ENCODE results near the gene CSNK1A1. TPM values are rescaled to one million over a fixed set of nuclear protein-coding genes. Genes with fewer than 3 reads are reported as not detected.

Gene CSNK1A1
- total RNA-seq, 4 donors from 2014 or later, result 264 to 414 (median 344) TPM

DNA sequence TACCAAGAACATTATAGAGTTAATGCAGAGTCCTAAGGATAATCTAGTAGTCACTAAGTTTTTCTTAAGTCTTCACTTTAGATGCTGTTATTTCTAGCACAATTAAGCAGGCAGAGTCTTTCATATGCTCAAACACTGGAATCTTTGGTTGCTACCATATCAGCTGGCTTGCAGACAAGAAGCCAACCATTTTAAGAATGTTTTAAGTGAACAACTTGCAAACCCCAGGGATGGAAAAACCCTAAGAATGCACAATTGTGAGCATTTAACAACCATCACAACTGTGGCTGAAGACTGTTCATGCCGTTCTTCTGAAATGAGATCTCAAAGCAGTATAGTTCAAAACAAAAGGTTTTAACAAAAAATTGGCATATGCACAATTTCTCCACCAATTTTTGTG, 55.1 kb downstream of the CSNK1A1 start:
- Histone ChIP-seq H3K27ac (peak overlapping the region; percentile 74 to 91 (median 80)), H3K9me3 (no peaks in the 10 kb centered on the region), H3K36me3 (peaks cover 8 to 57% of the 10 kb centered on the region in 2 donors), H3K4me1 (peaks cover 9 to 41% (median 12%) of the 10 kb centered on the region in 3 donors), H3K27me3 (no peaks in the 10 kb centered on the region), H3K4me3 (no peak overlapping the region)
- WGBS, 2 donors (ENCODE audit: low coverage in 1 of 2), result 46 to 77% methylated on average over 1 of the region's 1 CpG
- ATAC-seq, result no peak
- TF ChIP-seq EP300 (IDR thresholded peaks at IDR 0.05), result no peak
- TF ChIP-seq, protein P1, sequence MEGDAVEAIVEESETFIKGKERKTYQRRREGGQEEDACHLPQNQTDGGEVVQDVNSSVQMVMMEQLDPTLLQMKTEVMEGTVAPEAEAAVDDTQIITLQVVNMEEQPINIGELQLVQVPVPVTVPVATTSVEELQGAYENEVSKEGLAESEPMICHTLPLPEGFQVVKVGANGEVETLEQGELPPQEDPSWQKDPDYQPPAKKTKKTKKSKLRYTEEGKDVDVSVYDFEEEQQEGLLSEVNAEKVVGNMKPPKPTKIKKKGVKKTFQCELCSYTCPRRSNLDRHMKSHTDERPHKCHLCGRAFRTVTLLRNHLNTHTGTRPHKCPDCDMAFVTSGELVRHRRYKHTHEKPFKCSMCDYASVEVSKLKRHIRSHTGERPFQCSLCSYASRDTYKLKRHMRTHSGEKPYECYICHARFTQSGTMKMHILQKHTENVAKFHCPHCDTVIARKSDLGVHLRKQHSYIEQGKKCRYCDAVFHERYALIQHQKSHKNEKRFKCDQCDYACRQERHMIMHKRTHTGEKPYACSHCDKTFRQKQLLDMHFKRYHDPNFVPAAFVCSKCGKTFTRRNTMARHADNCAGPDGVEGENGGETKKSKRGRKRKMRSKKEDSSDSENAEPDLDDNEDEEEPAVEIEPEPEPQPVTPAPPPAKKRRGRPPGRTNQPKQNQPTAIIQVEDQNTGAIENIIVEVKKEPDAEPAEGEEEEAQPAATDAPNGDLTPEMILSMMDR (IDR thresholded peaks at IDR 0.05), result no peak

DNA sequence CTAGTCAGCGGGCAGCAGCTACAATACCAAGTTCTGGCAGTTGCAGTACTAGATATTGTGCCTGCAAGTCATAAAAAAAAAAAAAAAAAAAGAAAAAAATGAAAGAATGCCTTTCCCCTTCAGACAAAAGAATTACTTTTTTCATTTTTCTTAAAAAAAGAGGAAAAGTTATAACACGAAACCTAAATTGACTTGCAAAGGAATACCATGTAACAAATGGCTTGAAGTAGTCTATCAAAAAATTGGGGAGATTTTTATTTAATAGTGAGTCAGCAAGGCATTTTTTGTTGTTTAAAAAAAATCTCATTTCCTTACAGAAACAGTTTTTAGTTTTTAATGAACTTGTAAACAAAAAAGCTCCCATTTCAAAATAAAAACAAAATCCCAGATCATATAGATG, 55.6 kb downstream of the CSNK1A1 start:
- 86 to 88% methylated on average over 2 of the region's 2 CpGs for WGBS, 2 donors (ENCODE audit: low coverage in 1 of 2)
- TF ChIP-seq POLR2A (IDR thresholded peaks at IDR 0.05), result no peak
- TF ChIP-seq, protein P1 (IDR thresholded peaks at IDR 0.05), result no peak
- no peak for TF ChIP-seq EP300 (IDR thresholded peaks at IDR 0.05)
- no peak for TF ChIP-seq POLR2AphosphoS5 (IDR thresholded peaks at IDR 0.05)
- Histone ChIP-seq H3K4me3 (no peak overlapping the region), H3K9me3 (no peaks in the 10 kb centered on the region), H3K27ac (peak overlapping the region; percentile 76 to 91 (median 82)), H3K4me1 (peaks cover 9 to 44% (median 12%) of the 10 kb centered on the region in 3 donors), H3K27me3 (no peaks in the 10 kb centered on the region), H3K36me3 (peaks cover 8 to 52% of the 10 kb centered on the region in 2 donors)
- ATAC-seq, result no peak

DNA sequence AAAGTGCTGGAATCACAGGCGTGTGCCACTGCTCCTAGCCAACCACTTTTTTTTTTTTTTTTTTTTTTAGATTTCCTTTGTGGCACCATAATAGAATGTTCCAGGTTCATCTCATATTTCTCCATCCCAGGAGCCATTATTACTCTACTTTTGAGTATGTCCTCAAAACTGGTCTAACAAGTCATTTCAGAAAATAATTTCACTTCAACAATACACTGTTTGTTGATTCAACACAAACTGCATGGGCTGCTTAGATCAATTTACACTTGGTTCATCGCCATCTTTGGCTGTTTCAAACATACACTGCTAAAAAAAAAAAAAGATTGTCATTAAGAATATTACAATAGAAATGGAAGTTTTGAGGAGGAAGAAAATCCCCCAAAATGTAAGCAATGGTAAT, 57.9 kb downstream of the CSNK1A1 start:
- peak overlapping the region; percentile 56 to 91 (median 74) for H3K27ac ChIP-seq

DNA sequence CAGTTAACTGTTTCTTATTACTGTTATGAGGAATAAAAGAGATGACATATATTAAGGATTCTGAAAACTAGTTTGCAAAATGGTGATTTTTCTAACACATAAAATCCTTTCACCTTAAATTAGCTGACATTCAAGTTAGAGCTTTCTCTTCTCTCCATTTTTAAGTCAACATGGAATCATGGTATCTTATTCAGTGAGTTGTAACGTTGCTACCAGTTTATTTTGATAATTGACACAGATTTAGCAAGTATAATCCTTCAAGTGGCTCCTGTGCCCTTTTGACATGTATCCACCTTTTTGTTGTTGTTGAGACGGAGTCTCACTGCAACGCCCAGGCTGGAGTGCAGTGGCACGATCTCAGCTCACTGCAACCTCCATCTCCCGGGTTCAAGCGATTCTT, 58.5 kb downstream of the CSNK1A1 start:
- Histone ChIP-seq H3K4me3 (no peak overlapping the region), H3K4me1 (peaks cover 12 to 69% (median 16%) of the 10 kb centered on the region in 3 donors), H3K9me3 (no peaks in the 10 kb centered on the region), H3K36me3 (peaks cover 0 to 25% of the 10 kb centered on the region in 2 donors), H3K27ac (peak overlapping the region; percentile 0 to 91 (median 74)), H3K27me3 (no peaks in the 10 kb centered on the region)
- ATAC-seq, result no peak
- WGBS, 2 donors (ENCODE audit: low coverage in 1 of 2), result 46 to 87% methylated on average over 1 to 4 of the region's 6 CpGs
- TF ChIP-seq, protein P1 (IDR thresholded peaks at IDR 0.05), result no peak
- TF ChIP-seq POLR2AphosphoS5 (IDR thresholded peaks at IDR 0.05) (no peak), POLR2A (IDR thresholded peaks at IDR 0.05) (no peak), EP300 (IDR thresholded peaks at IDR 0.05) (no peak)

More for the DNA sequence above, 57.9 kb downstream of the CSNK1A1 start:
- TF ChIP-seq EP300 (IDR thresholded peaks at IDR 0.05), result no peak
- TF ChIP-seq POLR2A (IDR thresholded peaks at IDR 0.05), result no peak
- TF ChIP-seq POLR2AphosphoS5 (IDR thresholded peaks at IDR 0.05), result no peak
- peaks cover 0 to 30% of the 10 kb centered on the region in 2 donors for H3K36me3 ChIP-seq
- no peak overlapping the region for H3K4me3 ChIP-seq
- H3K4me1 ChIP-seq, result peaks cover 12 to 67% (median 18%) of the 10 kb centered on the region in 3 donors
- no peaks in the 10 kb centered on the region for H3K27me3 ChIP-seq
- WGBS, 2 donors (ENCODE audit: low coverage in 1 of 2), result 75 to 100% methylated on average over 1 to 2 of the region's 2 CpGs
- ATAC-seq, result no peak
- H3K9me3 ChIP-seq, result no peaks in the 10 kb centered on the region

DNA sequence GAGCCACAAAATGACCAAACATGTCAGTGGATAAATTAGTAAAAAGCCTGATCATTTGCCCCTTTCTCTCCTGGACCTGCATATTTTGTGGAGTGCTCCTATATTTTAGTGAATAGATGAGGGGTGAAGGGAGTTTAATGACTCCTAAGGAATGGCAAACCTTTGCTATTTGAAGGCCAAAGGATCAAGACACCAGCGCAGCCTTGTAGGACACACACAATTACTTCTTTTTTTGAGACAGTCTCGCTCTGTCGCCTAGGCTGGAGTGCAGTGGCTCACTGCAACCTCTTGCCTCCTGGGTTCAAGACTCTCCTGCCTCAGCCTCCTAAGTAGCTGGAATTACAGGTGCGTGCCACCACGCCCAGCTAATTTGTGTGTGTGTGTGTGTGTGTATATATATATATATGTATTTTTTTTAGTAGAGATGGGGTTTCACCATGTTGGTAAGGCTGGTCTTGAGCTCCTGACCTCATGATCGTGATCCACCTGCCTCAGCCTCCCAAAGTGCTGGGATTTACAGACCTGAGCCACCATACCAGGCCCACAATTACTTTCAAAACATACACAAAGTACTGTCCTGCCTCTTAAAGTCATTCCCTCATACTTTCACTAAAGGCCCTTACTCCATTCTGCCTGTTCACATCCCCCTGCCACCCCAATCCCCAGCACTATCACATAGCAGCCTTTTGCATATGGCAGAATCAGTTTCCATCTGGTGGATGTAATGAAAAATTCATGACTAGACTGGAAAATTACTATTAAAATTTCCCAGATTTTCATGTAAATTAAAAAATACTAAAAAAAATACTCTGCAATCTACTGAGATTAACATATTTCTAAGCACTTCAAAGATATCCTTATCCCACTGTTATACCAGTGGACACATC, 60.4 kb downstream of the CSNK1A1 start:
- Histone ChIP-seq H3K9me3 (no peaks in the 10 kb centered on the region), H3K4me1 (peaks cover 16 to 74% (median 20%) of the 10 kb centered on the region in 3 donors), H3K27ac (peak overlapping the region; percentile 82 to 95 (median 92)), H3K27me3 (no peaks in the 10 kb centered on the region), H3K36me3 (peaks cover 0 to 16% of the 10 kb centered on the region in 2 donors), H3K4me3 (no peak overlapping the region)
- WGBS, 2 donors (ENCODE audit: low coverage in 1 of 2), result 87 to 100% methylated on average over 2 to 4 of the region's 6 CpGs
- no peak for ATAC-seq
- no peak for TF ChIP-seq POLR2A (IDR thresholded peaks at IDR 0.05)
- no peak for TF ChIP-seq EP300 (IDR thresholded peaks at IDR 0.05)
- TF ChIP-seq POLR2AphosphoS5 (IDR thresholded peaks at IDR 0.05), result no peak
- TF ChIP-seq, protein P1 (IDR thresholded peaks at IDR 0.05), result no peak

Data from gastroesophageal sphincter (tissue), 4 donors.